Neural cell (in vitro differentiated cells): ENCODE results near the gene UMPS. TPM values are rescaled to one million over a fixed set of nuclear protein-coding genes. Genes with fewer than 3 reads are reported as not detected.

Source experiments
- H2AFZ ChIP-seq: fragments of 200-600, 300-800 bp; sonication (generic), shearing (Covaris generic); 2 replicates; pipeline ENCODE4 v1.6.0; 2014; ENCODE audit warnings: low read depth, mild to moderate bottlenecking, antibody characterized with exemption, low read length, moderate library complexity
- H3F3A ChIP-seq: fragments of 200-600 bp; shearing (Covaris generic); 2 replicates; pipeline ENCODE4 v1.6.1; 2016; ENCODE audit warnings: mild to moderate bottlenecking, moderate library complexity, mixed read lengths, antibody characterized with exemption, low read length; ENCODE audit not compliant: insufficient read depth, poor library complexity, severe bottlenecking
- H3K27ac ChIP-seq: fragments of 200-600, 300-800 bp; sonication (generic), shearing (Covaris generic); 2 replicates; pipeline ENCODE4 v1.5.1; 2014; ENCODE audit warnings: mild to moderate bottlenecking, low read length, moderate library complexity
- H3K27me3 ChIP-seq: fragments of 300-800, 200-600 bp; sonication (generic), shearing (Covaris generic); 2 replicates; pipeline ENCODE4 v1.6.0; 2014; ENCODE audit warnings: mild to moderate bottlenecking, low read depth, low read length, moderate library complexity; ENCODE audit not compliant: insufficient read depth
- H3K36me3 ChIP-seq: fragments of 300-800, 200-600 bp; sonication (generic), shearing (Covaris generic); 2 replicates; pipeline ENCODE4 v1.5.1; 2014; ENCODE audit warnings: mild to moderate bottlenecking, antibody characterized with exemption, low read length, moderate library complexity; ENCODE audit not compliant: insufficient read depth
- H3K4me2 ChIP-seq: fragments of 300-800, 200-600 bp; sonication (generic), shearing (Covaris generic); 2 replicates; pipeline ENCODE4 v1.6.0; 2014; ENCODE audit warnings: mild to moderate bottlenecking, low read length
- H3K4me3 ChIP-seq: fragments of 300-800, 200-600 bp; sonication (generic), shearing (Covaris generic); 2 replicates; pipeline ENCODE4 v1.5.1; 2014; ENCODE audit warnings: mild to moderate bottlenecking, low read length, moderate library complexity
- H3K79me2 ChIP-seq: fragments of 200-600 bp; shearing (Covaris generic); replicated peaks from 2 replicates; pipeline ENCODE4 v1.6.0; 2014; ENCODE audit warnings: mild to moderate bottlenecking, low read length, moderate library complexity; ENCODE audit not compliant: insufficient read depth
- H3K9ac ChIP-seq: fragments of 300-800, 200-600 bp; sonication (generic), shearing (Covaris generic); 2 replicates; pipeline ENCODE4 v1.6.1; 2016; ENCODE audit warnings: mild to moderate bottlenecking, low read length, mixed read lengths
- H3K9me2 ChIP-seq: fragments of 200-600 bp; shearing (Covaris generic); 2 replicates; pipeline ENCODE4 v1.6.1; 2016; ENCODE audit warnings: mild to moderate bottlenecking, low read length, mixed read lengths; ENCODE audit not compliant: insufficient read depth
- H3K9me3 ChIP-seq: fragments of 200-600, 300-800 bp; sonication (generic), shearing (Covaris generic); 2 replicates; pipeline ENCODE4 v1.6.1; 2016; ENCODE audit warnings: mild to moderate bottlenecking, mixed run types, low read length, moderate library complexity, mixed read lengths
- H4K20me1 ChIP-seq: fragments of 200-600 bp; shearing (Covaris generic); 2 replicates; pipeline ENCODE4 v1.6.1; 2016; ENCODE audit warnings: mild to moderate bottlenecking, mixed run types; ENCODE audit not compliant: insufficient read depth
- CTCF ChIP-seq: fragments of 450-650 bp; IDR thresholded peaks from 2 replicates; pipeline ENCODE4 v1.5.1; 2014; ENCODE audit warnings: antibody characterized with exemption, mild to moderate bottlenecking, moderate library complexity; ENCODE audit not compliant: poor library complexity, severe bottlenecking
- EP300 ChIP-seq: fragments of 450-650 bp; conservative IDR thresholded peaks from 2 replicates; pipeline ENCODE4 v1.6.1; 2014; ENCODE audit warnings: antibody characterized with exemption, mild to moderate bottlenecking, moderate library complexity; ENCODE audit not compliant: poor library complexity, severe bottlenecking
- EZH2 ChIP-seq: fragments of 200-600, 300-800 bp; shearing (Covaris generic), sonication (generic); IDR thresholded peaks from 2 replicates; pipeline ENCODE4 v1.6.1; 2014; ENCODE audit warnings: antibody characterized with exemption, low read length, borderline replicate concordance, mild to moderate bottlenecking; ENCODE audit not compliant: insufficient read depth, poor library complexity, severe bottlenecking
- MXI1 ChIP-seq: fragments of 450-650 bp; conservative IDR thresholded peaks from 2 replicates; pipeline ENCODE4 v1.6.1; 2014; ENCODE audit warnings: antibody characterized with exemption, mild to moderate bottlenecking; ENCODE audit not compliant: poor library complexity, severe bottlenecking
- POLR2AphosphoS5 ChIP-seq: IDR thresholded peaks from 2 replicates; pipeline ENCODE4 v1.6.1; 2012
- RAD21 ChIP-seq: fragments of 450-650 bp; conservative IDR thresholded peaks from 2 replicates; pipeline ENCODE4 v1.6.1; 2014; ENCODE audit warnings: antibody characterized with exemption, mild to moderate bottlenecking, moderate library complexity
- REST ChIP-seq: IDR thresholded peaks from 2 replicates; pipeline ENCODE4 v1.6.1; 2012; ENCODE audit warnings: borderline replicate concordance
- SMC3 ChIP-seq: fragments of 450-650 bp; conservative IDR thresholded peaks from 2 replicates; pipeline ENCODE4 v1.6.1; 2014; ENCODE audit warnings: antibody characterized with exemption, mild to moderate bottlenecking, moderate library complexity; ENCODE audit not compliant: poor library complexity
- TAF1 ChIP-seq: IDR thresholded peaks from 2 replicates; pipeline ENCODE4 v1.6.1; 2012; ENCODE audit warnings: low read depth
- polyA plus RNA-seq: library from polyadenylated mRNA; depleted of rRNA; stranded (reverse); fragments of >200 nt; gene quantifications from 2 replicates; pipeline ENCODE4 v1.2.3, GENCODE V29; 2014

The UMPS gene
- polyA plus RNA-seq, 1 donor from 2014 or later = 22.5 TPM

GRCh38 chr3:124762661-124763011 lies 32.4 kb downstream of the UMPS start:
- H3K4me3 ChIP-seq = no peak overlapping the region
- H3K9me2 ChIP-seq = no peaks in the 10 kb centered on the region
- H3K9me3 ChIP-seq = no peaks in the 10 kb centered on the region
- no peak overlapping the region for H3K27ac ChIP-seq
- TF ChIP-seq EZH2 (no peak), POLR2AphosphoS5 (no peak), CTCF (no peak), REST (no peak), RAD21 (no peak), SMC3 (no peak), EP300 (no peak), TAF1 (no peak), MXI1 (no peak)
- H3K4me2 ChIP-seq = no peak overlapping the region
- no peak overlapping the region for H2AFZ ChIP-seq
- no peaks in the 10 kb centered on the region for H3F3A ChIP-seq
- no peaks in the 10 kb centered on the region for H3K36me3 ChIP-seq
- H3K9ac ChIP-seq = no peak overlapping the region
- H3K79me2 ChIP-seq = no peaks in the 10 kb centered on the region
- no peaks in the 10 kb centered on the region for H4K20me1 ChIP-seq
- no peaks in the 10 kb centered on the region for H3K27me3 ChIP-seq

DNA sequence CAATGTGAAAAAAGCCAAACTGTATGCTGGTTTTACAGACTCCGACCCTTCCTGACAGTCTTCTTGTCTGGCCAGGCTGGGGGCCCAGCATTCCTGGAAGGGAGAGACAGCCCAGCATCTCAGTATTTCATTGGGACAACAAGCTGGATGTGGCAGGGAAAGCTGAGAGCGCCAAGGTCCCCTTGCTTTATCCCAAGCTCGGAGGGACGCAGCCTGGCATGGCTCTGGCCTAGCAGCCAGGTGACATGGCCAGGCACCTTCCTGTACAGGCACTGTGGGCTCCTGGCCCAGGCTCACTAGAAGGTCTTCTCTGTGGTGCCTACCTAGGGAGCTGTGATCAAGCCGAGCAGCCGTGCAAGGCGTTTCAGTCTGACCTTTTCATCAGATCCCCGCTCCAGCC lies 33.0 kb downstream of the UMPS start:
- Histone ChIP-seq H3K4me3 (no peak overlapping the region), H3K27me3 (no peaks in the 10 kb centered on the region), H2AFZ (no peak overlapping the region), H3K79me2 (no peaks in the 10 kb centered on the region), H3K9me3 (no peaks in the 10 kb centered on the region), H3K36me3 (no peaks in the 10 kb centered on the region), H3K27ac (no peak overlapping the region), H3F3A (no peaks in the 10 kb centered on the region), H4K20me1 (no peaks in the 10 kb centered on the region), H3K4me2 (no peak overlapping the region), H3K9ac (no peak overlapping the region), H3K9me2 (no peaks in the 10 kb centered on the region)
- TF ChIP-seq RAD21 (no peak), SMC3 (no peak), TAF1 (no peak), MXI1 (no peak), POLR2AphosphoS5 (no peak), REST (no peak), EZH2 (no peak), EP300 (no peak), CTCF (no peak)
